GM12878 (cell line): ENCODE measurements around the gene DPM3. TPM values are rescaled to one million over a fixed set of nuclear protein-coding genes. Genes with fewer than 3 reads are reported as not detected.

Source experiments
- ATAC-seq: fragments of 200-7000 bp; cut with Tn5 transposase; 3 replicates; pipeline ENCODE4 v1.9.1; 2020; ENCODE audit warnings: mild to moderate bottlenecking, moderate library complexity
- BruUV-seq: library from RNA; stranded (reverse); fragments of 400-500 nt; replicated peaks from 2 replicates; lab custom pipeline; 2021; lab: Mats Ljungman, UMichigan
- CTCF ChIA-PET: fragments of 300-600 bp; sonication (Branson Sonifier 250); formaldehyde crosslinking; extraction: SDS; loops from one replicate; lab custom pipeline; 2021; ENCODE audit warnings: inconsistent platforms; lab: Yijun Ruan, JAX
- POLR2A ChIA-PET: fragments of 350-600 bp; formaldehyde crosslinking; extraction: SDS; loops from one replicate; lab custom pipeline; 2021; ENCODE audit warnings: inconsistent platforms; lab: Charles Lee
- RAD21 ChIA-PET: fragments of 300-600 bp; sonication (Branson Sonifier 250); formaldehyde crosslinking; loops from one replicate; lab custom pipeline; 2023; ENCODE audit warnings: antibody characterized with exemption; ENCODE audit not compliant: unreplicated experiment; lab: Charles Lee
- SMC1A ChIA-PET: fragments of 300-600 bp; sonication (Branson Sonifier 250); formaldehyde crosslinking; loops from one replicate; lab custom pipeline; 2023; ENCODE audit not compliant: unreplicated experiment, uncharacterized antibody; lab: Charles Lee
- DNase-seq: peaks from one replicate; pipeline ENCODE4 v3.0.0-alpha.2; 2011; ENCODE audit warnings: low read depth, low spot score
- FAIRE-seq: peaks from 3 replicates; lab custom pipeline; 2011; peaks lifted over from hg19 to GRCh38; lab: Jason Lieb, UNC
- H2AFZ ChIP-seq: 2 replicates; pipeline ENCODE4 v1.6.0; 2011; ENCODE audit warnings: low read depth, low read length, control low read depth; ENCODE audit not compliant: control insufficient read depth
- H3K27ac ChIP-seq: 2 replicates; pipeline ENCODE4 v1.5.1; 2011; ENCODE audit warnings: control low read depth; ENCODE audit not compliant: control insufficient read depth, insufficient read depth
- H3K27me3 ChIP-seq, 2 experiments: replicated peaks in 1 of 2; 2 replicates each; pipeline versions ENCODE4 v1.6.0 to v1.6.1; 2011; ENCODE audit warnings: low read length in 1 of 2; ENCODE audit not compliant: control insufficient read depth in 2 of 2, insufficient read depth in 2 of 2
- H3K36me3 ChIP-seq, 2 experiments: 2 replicates each; pipeline ENCODE4 v1.5.1; 2011; ENCODE audit warnings: low read length in 1 of 2; ENCODE audit not compliant: control insufficient read depth in 2 of 2, insufficient read depth in 2 of 2
- H3K4me1 ChIP-seq: 2 replicates; pipeline ENCODE4 v1.6.1; 2011; ENCODE audit warnings: mild to moderate bottlenecking, low read length, moderate library complexity, mixed read lengths; ENCODE audit not compliant: control insufficient read depth, insufficient read depth
- H3K4me2 ChIP-seq: 2 replicates; pipeline ENCODE4 v1.6.0; 2011; ENCODE audit warnings: control low read depth; ENCODE audit not compliant: control insufficient read depth, insufficient read depth
- H3K4me3 ChIP-seq: fragments of 200-600 bp; sonication (generic); 2 replicates; pipeline ENCODE4 v1.5.1; 2016
- H3K79me2 ChIP-seq: 2 replicates; pipeline ENCODE4 v1.6.0; 2011; ENCODE audit warnings: low read length; ENCODE audit not compliant: control insufficient read depth, insufficient read depth
- H3K9ac ChIP-seq: 2 replicates; pipeline ENCODE4 v1.8.0; 2011; ENCODE audit warnings: low read length, control low read depth, mixed read lengths; ENCODE audit not compliant: control insufficient read depth, insufficient read depth
- H3K9me3 ChIP-seq: replicated peaks from 3 replicates; pipeline ENCODE4 v1.5.1; 2011; ENCODE audit warnings: mild to moderate bottlenecking, low read length; ENCODE audit not compliant: control insufficient read depth, insufficient read depth
- H4K20me1 ChIP-seq: 2 replicates; pipeline ENCODE4 v1.6.0; 2011; ENCODE audit not compliant: control insufficient read depth, insufficient read depth
- CREB1 ChIP-seq: IDR thresholded peaks from 2 replicates; pipeline ENCODE4 v1.6.1; 2012; ENCODE audit warnings: low read depth, mild to moderate bottlenecking, inconsistent platforms
- FOXK2 ChIP-seq: fragments of 450-650 bp; IDR thresholded peaks from 2 replicates; pipeline ENCODE4 v1.6.1; 2017; ENCODE audit warnings: mild to moderate bottlenecking, moderate library complexity
- IKZF1 ChIP-seq: fragments of 450-650 bp; conservative IDR thresholded peaks from 2 replicates; pipeline ENCODE4 v1.6.1; 2017; ENCODE audit warnings: antibody characterized with exemption, mild to moderate bottlenecking
- IRF4 ChIP-seq: IDR thresholded peaks from 2 replicates; pipeline ENCODE4 v1.6.1; 2011; ENCODE audit warnings: low read depth, low read length
- MTA2 ChIP-seq: fragments of 450-650 bp; IDR thresholded peaks from 2 replicates; pipeline ENCODE4 v1.6.1; 2016; ENCODE audit warnings: low read depth, mild to moderate bottlenecking, moderate library complexity
- MTA3 ChIP-seq: IDR thresholded peaks from 2 replicates; pipeline ENCODE4 v1.6.1; 2012; ENCODE audit warnings: low read length, inconsistent platforms, borderline replicate concordance
- NBN ChIP-seq: fragments of 450-650 bp; IDR thresholded peaks from 2 replicates; pipeline ENCODE4 v1.6.1; 2016
- NRF1 ChIP-seq: conservative IDR thresholded peaks from 2 replicates; pipeline ENCODE4 v1.6.1; 2011; ENCODE audit warnings: mild to moderate bottlenecking, low read depth, low read length, improper control_type of control experiment
- RAD21 ChIP-seq: IDR thresholded peaks from 2 replicates; pipeline ENCODE4 v1.6.1; 2011; ENCODE audit warnings: mild to moderate bottlenecking, low read depth, low read length, moderate library complexity; ENCODE audit not compliant: insufficient read depth
- SMARCA5 ChIP-seq: fragments of 450-650 bp; IDR thresholded peaks from 2 replicates; pipeline ENCODE4 v1.6.1; 2017; ENCODE audit warnings: mild to moderate bottlenecking
- SMC3 ChIP-seq: IDR thresholded peaks from 2 replicates; pipeline ENCODE4 v1.6.1; 2011; ENCODE audit warnings: low read length, improper control_type of control experiment, borderline replicate concordance
- YY1 ChIP-seq: IDR thresholded peaks from 2 replicates; pipeline ENCODE4 v1.6.1; 2011; ENCODE audit warnings: low read depth, mild to moderate bottlenecking, low read length
- WGBS: methylation state at CpG from one replicate; pipeline ENCODE4 v1.1.6; 2016; ENCODE audit warnings: low lambda C conversion rate; ENCODE audit not compliant: insufficient replicate concordance, insufficient coverage; ENCODE audit errors: missing lambda C conversion rate; 5-methylcytosine and 5-hydroxymethylcytosine counted together
- in situ Hi-C: fragments of 300-500 bp; cut with MboI; formaldehyde crosslinking; loops from 9 replicates; pipeline ENCODE4 v1.14.3; 2018; ENCODE audit warnings: mixed read lengths
- intact Hi-C: fragments of 100-400 bp; cut with micrococcal nuclease; formaldehyde crosslinking; loops from one replicate; pipeline ENCODE4 v1.14.2; 2022; ENCODE audit not compliant: unreplicated experiment
- polyA plus RNA-seq, 11 experiments: library from polyadenylated mRNA; depleted of rRNA in 4 of 11; unstranded in 6 of 11; stranded (reverse) in 5 of 11; fragments of >200 nt; fragmentation: Nextera tagmentation in 4 of 11; fragmentation: Illumina TruSeq in 1 of 11; extraction: Ambion mirVana in 4 of 11; extraction: Trizol in 1 of 11; gene quantifications; 1 replicate in 1 of 11; 2 replicates in 10 of 11; pipeline versions ENCODE4 v1.2.1 to v1.2.3, GENCODE V29; 2011 to 2016; ENCODE audit warnings: inconsistent platforms in 2 of 11, missing spikeins in 2 of 11, low read depth in 1 of 11
- total RNA-seq, 4 experiments: library from RNA; depleted of rRNA in 3 of 4; stranded (reverse); fragments of >200 nt in 3 of 4; fragmentation: Illumina TruSeq in 1 of 4; extraction: Trizol in 1 of 4; gene quantifications; 2 replicates each; pipeline versions ENCODE4 v1.2.1 to v1.2.3, GENCODE V29; 2013 to 2021
- TF ChIP-seq, protein P1 (sequence below): fragments of 450-650 bp; IDR thresholded peaks from 2 replicates; pipeline ENCODE4 v1.6.1; 2018; ENCODE audit warnings: mild to moderate bottlenecking, low read depth, moderate library complexity; ENCODE audit not compliant: partially characterized antibody
- TF ChIP-seq, protein P2 (sequence below): IDR thresholded peaks from 2 replicates; pipeline ENCODE4 v1.6.1; 2012; ENCODE audit warnings: mild to moderate bottlenecking, low read depth, low read length

DPM3 gene
- total and polyA plus RNA-seq, 10 of the 15 experiments (the other 5 are each of a cell fraction or from before 2014, with no cell fraction given) = 5.9 to 78.7 (median 25.7) TPM

DNA sequence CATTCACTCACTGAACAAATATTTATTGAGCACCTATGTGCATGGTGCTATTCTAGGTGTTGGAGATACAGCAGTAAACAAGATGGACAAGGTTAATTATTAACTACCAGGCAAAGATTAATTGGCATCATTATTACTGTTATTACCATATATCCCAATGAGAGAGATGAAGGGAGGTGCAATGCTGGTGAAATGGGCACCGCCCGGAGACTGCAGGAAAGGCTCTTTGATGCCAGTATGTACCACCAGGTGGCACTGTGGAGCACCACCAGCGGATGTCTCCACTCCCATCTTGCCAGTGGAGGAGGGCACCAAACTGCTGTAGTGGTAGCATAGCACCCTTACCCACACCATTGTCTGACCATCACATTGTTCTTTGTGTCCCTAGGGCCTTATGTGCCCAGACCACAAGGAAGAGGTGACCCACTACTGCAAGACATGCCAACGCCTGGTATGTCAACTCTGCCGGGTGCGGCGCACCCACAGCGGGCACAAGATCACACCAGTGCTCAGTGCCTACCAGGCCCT is 36.3 kb upstream of the DPM3 start:
- H4K20me1 ChIP-seq = no peaks in the 10 kb centered on the region
- BruUV-seq = no TSS peak
- no peak overlapping the region for H3K4me3 ChIP-seq
- no peaks in the 10 kb centered on the region for H3K27me3 ChIP-seq
- no peak overlapping the region; the same call in 1 of the 2 replicates for H2AFZ ChIP-seq
- ATAC-seq = peak; percentile 69
- peak; percentile 99 for FAIRE-seq
- ChIA-PET CTCF (interaction anchor here (0.6 to 9.7 kb wide), 12 partner anchors 9 to 555 kb away, joined by 3 to 244 read pairs (median 10); partner anchors contain the start of gene THBS3), POLR2A (interaction anchor here (0.6 to 7.4 kb wide), 5 partner anchors 9 to 49 kb away, joined by 3 to 77 read pairs (median 6); no protein-coding TSS in a partner anchor), RAD21 (interaction anchor here (1.0 to 4.8 kb wide), 6 partner anchors 17 to 85 kb away, joined by 3 to 77 read pairs (median 8); no protein-coding TSS in a partner anchor), SMC1A (interaction anchor here (0.5 to 4.7 kb wide), 7 partner anchors 9 to 87 kb away, joined by 3 to 46 read pairs (median 12); partner anchors contain the start of genes MTX1 and THBS3)
- no peaks in the 10 kb centered on the region; the same call in 2 of the 3 replicates for H3K9me3 ChIP-seq
- peaks cover 26% of the 10 kb centered on the region for H3K4me1 ChIP-seq
- H3K27ac ChIP-seq = no peak overlapping the region
- DNase-seq = no peak
- intact Hi-C loops = loop anchor here (1.0 kb wide), 1 partner anchor 50 kb away; no protein-coding TSS in a partner anchor
- 63% methylated on average over 8 of the region's 8 CpGs for WGBS
- peaks cover 12% of the 10 kb centered on the region for H3K79me2 ChIP-seq
- no peak overlapping the region for H3K9ac ChIP-seq
- no peaks in the 10 kb centered on the region for H3K36me3 ChIP-seq
- H3K4me2 ChIP-seq = no peak overlapping the region
- in situ Hi-C loops = no loop called here
- peak; percentile 77; the same call in 1 of the 2 replicates for TF ChIP-seq SMARCA5
- TF ChIP-seq CREB1 = no peak
- TF ChIP-seq IKZF1 = 0 out of 2 replicates have a peak, but pooled peaks have one; percentile 15
- no peak for TF ChIP-seq MTA3
- no peak for TF ChIP-seq FOXK2
- peak; percentile 52 for TF ChIP-seq RAD21
- TF ChIP-seq, protein P1, sequence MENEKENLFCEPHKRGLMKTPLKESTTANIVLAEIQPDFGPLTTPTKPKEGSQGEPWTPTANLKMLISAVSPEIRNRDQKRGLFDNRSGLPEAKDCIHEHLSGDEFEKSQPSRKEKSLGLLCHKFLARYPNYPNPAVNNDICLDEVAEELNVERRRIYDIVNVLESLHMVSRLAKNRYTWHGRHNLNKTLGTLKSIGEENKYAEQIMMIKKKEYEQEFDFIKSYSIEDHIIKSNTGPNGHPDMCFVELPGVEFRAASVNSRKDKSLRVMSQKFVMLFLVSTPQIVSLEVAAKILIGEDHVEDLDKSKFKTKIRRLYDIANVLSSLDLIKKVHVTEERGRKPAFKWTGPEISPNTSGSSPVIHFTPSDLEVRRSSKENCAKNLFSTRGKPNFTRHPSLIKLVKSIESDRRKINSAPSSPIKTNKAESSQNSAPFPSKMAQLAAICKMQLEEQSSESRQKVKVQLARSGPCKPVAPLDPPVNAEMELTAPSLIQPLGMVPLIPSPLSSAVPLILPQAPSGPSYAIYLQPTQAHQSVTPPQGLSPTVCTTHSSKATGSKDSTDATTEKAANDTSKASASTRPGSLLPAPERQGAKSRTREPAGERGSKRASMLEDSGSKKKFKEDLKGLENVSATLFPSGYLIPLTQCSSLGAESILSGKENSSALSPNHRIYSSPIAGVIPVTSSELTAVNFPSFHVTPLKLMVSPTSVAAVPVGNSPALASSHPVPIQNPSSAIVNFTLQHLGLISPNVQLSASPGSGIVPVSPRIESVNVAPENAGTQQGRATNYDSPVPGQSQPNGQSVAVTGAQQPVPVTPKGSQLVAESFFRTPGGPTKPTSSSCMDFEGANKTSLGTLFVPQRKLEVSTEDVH = no peak
- TF ChIP-seq IRF4 = peak; percentile 52; the same call in 1 of the 2 replicates
- TF ChIP-seq YY1 = peak; percentile 78
- TF ChIP-seq NRF1 = no peak
- TF ChIP-seq, protein P2, sequence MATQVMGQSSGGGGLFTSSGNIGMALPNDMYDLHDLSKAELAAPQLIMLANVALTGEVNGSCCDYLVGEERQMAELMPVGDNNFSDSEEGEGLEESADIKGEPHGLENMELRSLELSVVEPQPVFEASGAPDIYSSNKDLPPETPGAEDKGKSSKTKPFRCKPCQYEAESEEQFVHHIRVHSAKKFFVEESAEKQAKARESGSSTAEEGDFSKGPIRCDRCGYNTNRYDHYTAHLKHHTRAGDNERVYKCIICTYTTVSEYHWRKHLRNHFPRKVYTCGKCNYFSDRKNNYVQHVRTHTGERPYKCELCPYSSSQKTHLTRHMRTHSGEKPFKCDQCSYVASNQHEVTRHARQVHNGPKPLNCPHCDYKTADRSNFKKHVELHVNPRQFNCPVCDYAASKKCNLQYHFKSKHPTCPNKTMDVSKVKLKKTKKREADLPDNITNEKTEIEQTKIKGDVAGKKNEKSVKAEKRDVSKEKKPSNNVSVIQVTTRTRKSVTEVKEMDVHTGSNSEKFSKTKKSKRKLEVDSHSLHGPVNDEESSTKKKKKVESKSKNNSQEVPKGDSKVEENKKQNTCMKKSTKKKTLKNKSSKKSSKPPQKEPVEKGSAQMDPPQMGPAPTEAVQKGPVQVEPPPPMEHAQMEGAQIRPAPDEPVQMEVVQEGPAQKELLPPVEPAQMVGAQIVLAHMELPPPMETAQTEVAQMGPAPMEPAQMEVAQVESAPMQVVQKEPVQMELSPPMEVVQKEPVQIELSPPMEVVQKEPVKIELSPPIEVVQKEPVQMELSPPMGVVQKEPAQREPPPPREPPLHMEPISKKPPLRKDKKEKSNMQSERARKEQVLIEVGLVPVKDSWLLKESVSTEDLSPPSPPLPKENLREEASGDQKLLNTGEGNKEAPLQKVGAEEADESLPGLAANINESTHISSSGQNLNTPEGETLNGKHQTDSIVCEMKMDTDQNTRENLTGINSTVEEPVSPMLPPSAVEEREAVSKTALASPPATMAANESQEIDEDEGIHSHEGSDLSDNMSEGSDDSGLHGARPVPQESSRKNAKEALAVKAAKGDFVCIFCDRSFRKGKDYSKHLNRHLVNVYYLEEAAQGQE = no peak
- TF ChIP-seq MTA2 = peak; percentile 46
- no peak for TF ChIP-seq NBN
- peak; percentile 79 for TF ChIP-seq SMC3
